HG03103 (cell line): ENCODE measurements around the gene TMEM132D.
"Not testable (repeated sequence)": the region's sequence is repeated elsewhere in the genome, so short reads cannot be mapped to it uniquely, and the experiment has no call there.

Experiments used
- ATAC-seq: cut with Tn5 transposase; IDR thresholded peaks from one replicate; pipeline ENCODE4 v1.9.1; 2021; ENCODE audit warnings: low read depth; ENCODE audit not compliant: unreplicated experiment

Gene TMEM132D

GRCh38 chr12:129049917-129050316 is 853.9 kb downstream of the TMEM132D start:
- ATAC-seq: no peak

GRCh38 chr12:129043334-129043733 is 860.5 kb downstream of the TMEM132D start:
- not testable (repeated sequence) for ATAC-seq

GRCh38 chr12:129036135-129036534 is 867.7 kb downstream of the TMEM132D start:
- no peak for ATAC-seq

GRCh38 chr12:129034558-129035289 is 869.1 kb downstream of the TMEM132D start:
- no peak for ATAC-seq

GRCh38 chr12:129028844-129029243 is 875.0 kb downstream of the TMEM132D start:
- no peak for ATAC-seq

GRCh38 chr12:129025055-129025454 is 878.8 kb downstream of the TMEM132D start:
- ATAC-seq: no peak
